Tibial nerve (tissue), 3 donors: ENCODE results near the gene NUDT11.

ENCODE experiments used
- EP300 ChIP-seq, 2 donors: sonication (generic); formaldehyde crosslinking; IDR thresholded peaks; one replicate each; pipeline ENCODE4 v1.6.1; 2017; ENCODE audit warnings: antibody characterized with exemption in 2 of 2, mild to moderate bottlenecking in 1 of 2
- POLR2A ChIP-seq, 2 donors: fragments of 450-650 bp; IDR thresholded peaks; one replicate each; pipeline ENCODE4 v1.6.1; 2017; ENCODE audit warnings: antibody characterized with exemption in 2 of 2, mild to moderate bottlenecking in 2 of 2, moderate library complexity in 2 of 2

DNA sequence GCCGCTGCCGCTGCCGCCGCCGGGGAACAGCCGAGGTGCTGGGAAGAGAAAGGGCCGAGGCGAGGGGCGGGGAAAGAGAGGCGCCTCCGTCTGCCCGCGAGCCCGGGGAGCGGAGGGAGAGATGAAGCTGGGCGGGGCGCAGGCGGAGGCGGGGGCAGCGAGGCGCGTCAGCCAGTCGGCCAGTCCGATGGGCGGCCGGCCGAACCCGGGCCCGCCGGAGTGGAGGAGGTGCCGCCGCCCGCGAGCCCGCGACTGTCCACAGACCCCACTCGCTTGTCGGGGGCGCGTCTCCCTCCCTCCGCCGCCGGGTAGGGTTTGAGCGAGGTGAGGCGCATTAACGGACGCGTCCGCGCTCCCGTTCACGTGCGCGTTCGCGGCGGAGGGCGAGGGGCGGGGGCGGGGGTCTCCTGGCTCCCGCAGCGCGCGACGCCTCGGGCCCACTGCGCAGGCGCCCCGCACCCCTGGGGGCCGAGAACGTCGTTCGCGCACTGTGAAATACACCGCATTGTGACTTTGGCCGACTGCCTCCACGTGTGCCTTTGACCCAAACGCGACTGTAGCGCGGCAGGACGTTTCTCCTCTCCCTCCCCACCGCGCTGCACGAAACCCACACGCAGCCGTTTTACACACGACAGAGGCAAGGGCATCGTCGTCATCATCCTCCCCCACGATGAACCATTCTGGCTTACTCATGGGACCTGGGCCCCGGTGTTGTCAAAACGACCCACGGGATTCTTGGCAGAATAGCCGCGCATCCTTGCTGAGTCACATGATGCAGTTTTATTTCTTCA is at the start of gene NUDT11:
- TF ChIP-seq POLR2A (IDR thresholded peaks at IDR 0.05) = no peak
- no peak for TF ChIP-seq EP300 (IDR thresholded peaks at IDR 0.05)
